Measurements from ENCODE around the gene PCBP1. TPM values are rescaled to one million over a fixed set of nuclear protein-coding genes. Genes with fewer than 3 reads are reported as not detected.

PCBP1 gene
- total RNA-seq, 6 donors from 2014 or later = 126 to 384 (median 236) TPM

DNA sequence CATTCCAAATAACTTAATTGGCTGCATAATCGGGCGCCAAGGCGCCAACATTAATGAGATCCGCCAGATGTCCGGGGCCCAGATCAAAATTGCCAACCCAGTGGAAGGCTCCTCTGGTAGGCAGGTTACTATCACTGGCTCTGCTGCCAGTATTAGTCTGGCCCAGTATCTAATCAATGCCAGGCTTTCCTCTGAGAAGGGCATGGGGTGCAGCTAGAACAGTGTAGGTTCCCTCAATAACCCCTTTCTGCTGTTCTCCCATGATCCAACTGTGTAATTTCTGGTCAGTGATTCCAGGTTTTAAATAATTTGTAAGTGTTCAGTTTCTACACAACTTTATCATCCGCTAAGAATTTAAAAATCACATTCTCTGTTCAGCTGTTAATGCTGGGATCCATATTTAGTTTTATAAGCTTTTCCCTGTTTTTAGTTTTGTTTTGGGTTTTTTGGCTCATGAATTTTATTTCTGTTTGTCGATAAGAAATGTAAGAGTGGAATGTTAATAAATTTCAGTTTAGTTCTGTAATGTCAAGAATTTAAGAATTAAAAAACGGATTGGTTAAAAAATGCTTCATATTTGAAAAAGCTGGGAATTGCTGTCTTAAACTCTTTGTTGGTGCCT is 1.4 kb downstream of the PCBP1 start:
- Histone ChIP-seq H3K27me3 (no peaks in the 10 kb centered on the region), H3K9me3 (no peaks in the 10 kb centered on the region), H3K36me3 (peaks cover 0 to 28% (median 0%) of the 10 kb centered on the region in 4 donors), H3K4me3 (peak overlapping the region; percentile 58 to 99 (median 88)), H3K4me1 (peaks cover 39 to 47% (median 41%) of the 10 kb centered on the region in 4 donors), H3K27ac (peak overlapping the region; percentile 97 to 100 (median 100))
- TF ChIP-seq CTCF (IDR thresholded peaks at IDR 0.05) = no peak
- no peak for TF ChIP-seq POLR2AphosphoS5 (IDR thresholded peaks at IDR 0.05)
- DNase-seq = no peak
- WGBS, 2 donors = 1% methylated on average over 8 of the region's 8 CpGs
- no peak for ATAC-seq (ENCODE audit: low FRiP score in 2 of 2)

DNA sequence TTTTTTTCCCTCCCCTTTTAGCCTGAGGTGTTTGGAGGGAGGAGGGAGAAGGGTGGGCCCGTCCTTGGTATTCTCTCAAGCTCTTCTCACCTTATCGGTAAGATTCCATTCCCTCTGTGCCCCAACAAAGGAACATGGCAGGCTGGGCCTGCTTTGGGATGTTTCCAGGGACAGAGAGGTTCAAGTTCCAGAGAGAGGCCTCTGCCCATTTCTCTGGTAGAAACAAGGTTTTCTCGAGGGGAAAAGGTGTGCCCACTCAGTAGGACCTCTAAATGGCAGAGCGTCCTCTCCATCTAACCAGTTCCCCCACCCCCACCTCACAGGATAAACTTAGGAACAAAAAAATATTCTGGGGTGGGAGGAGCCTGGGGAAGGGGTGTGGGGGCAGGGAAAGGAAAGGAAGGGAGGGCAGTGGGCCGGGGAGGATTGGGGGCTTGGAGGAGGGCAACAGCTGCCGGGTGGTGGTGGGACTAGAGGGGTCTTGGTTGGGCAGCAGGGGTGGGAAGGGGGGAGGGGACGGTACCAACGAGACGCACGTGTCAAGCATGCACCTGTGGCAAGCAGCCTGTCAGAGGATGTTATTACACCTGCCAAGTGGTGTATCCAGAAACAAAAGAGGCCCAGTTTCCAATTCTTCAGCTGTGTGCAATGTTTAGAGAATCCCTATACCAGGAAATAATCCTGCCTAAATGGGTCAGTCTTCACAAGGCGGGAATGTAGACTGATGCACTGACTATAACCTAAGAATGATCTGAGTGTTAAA is 2.1 kb downstream of the PCBP1 start:
- peaks cover 0 to 25% (median 0%) of the 10 kb centered on the region in 4 donors for H3K36me3 ChIP-seq
- H3K27me3 ChIP-seq = no peaks in the 10 kb centered on the region
- DNase-seq = no peak
- H3K9me3 ChIP-seq = no peaks in the 10 kb centered on the region
- H3K27ac ChIP-seq = peak overlapping the region; percentile 97 to 100 (median 100)
- peaks cover 37 to 47% (median 40%) of the 10 kb centered on the region in 4 donors for H3K4me1 ChIP-seq
- H3K4me3 ChIP-seq = peak overlapping the region; percentile 58 to 99 (median 88)
- TF ChIP-seq POLR2AphosphoS5 (IDR thresholded peaks at IDR 0.05) (peak; percentile 25 to 31), POLR2A (IDR thresholded peaks at IDR 0.05) (peak in 1 of 4 donors; percentile 44), EP300 (IDR thresholded peaks at IDR 0.05) (no peak)
- WGBS, 2 donors = 12 to 13% methylated on average over 11 of the region's 11 CpGs
- no peak for ATAC-seq (ENCODE audit: low FRiP score in 2 of 2)

GRCh38 chr2:70089983-70090525 is 2.8 kb downstream of the PCBP1 start:
- TF ChIP-seq EP300 (IDR thresholded peaks at IDR 0.05) (no peak), CTCF (IDR thresholded peaks at IDR 0.05) (no peak), POLR2AphosphoS5 (IDR thresholded peaks at IDR 0.05) (no peak), POLR2A (IDR thresholded peaks at IDR 0.05) (no peak)
- WGBS, 2 donors = 60% methylated on average over 6 of the region's 6 CpGs
- ATAC-seq (ENCODE audit: low FRiP score in 2 of 2) (no peak), DNase-seq (no peak)
- H3K27ac ChIP-seq = peak overlapping the region; percentile 97 to 100 (median 100)
- H3K4me3 ChIP-seq = peak overlapping the region in 3 of 4 donors; percentile 58 to 90 (median 85)
- peaks cover 37 to 48% (median 40%) of the 10 kb centered on the region in 4 donors for H3K4me1 ChIP-seq
- H3K9me3 ChIP-seq = no peaks in the 10 kb centered on the region
- H3K27me3 ChIP-seq = no peaks in the 10 kb centered on the region
- peaks cover 0 to 25% (median 0%) of the 10 kb centered on the region in 4 donors for H3K36me3 ChIP-seq

- Histone ChIP-seq H3K27ac (peak overlapping the region; percentile 97 to 100 (median 100)), H3K9me3 (no peaks in the 10 kb centered on the region), H3K4me1 (peaks cover 37 to 48% (median 39%) of the 10 kb centered on the region in 4 donors), H3K4me3 (no peak overlapping the region), H3K27me3 (no peaks in the 10 kb centered on the region), H3K36me3 (peaks cover 0 to 25% (median 0%) of the 10 kb centered on the region in 4 donors)
- TF ChIP-seq CTCF (IDR thresholded peaks at IDR 0.05) (no peak), EP300 (IDR thresholded peaks at IDR 0.05) (no peak), POLR2AphosphoS5 (IDR thresholded peaks at IDR 0.05) (no peak), POLR2A (IDR thresholded peaks at IDR 0.05) (no peak)
- WGBS, 2 donors = 93 to 95% methylated on average over 4 of the region's 4 CpGs
- DNase-seq (no peak), ATAC-seq (ENCODE audit: low FRiP score in 2 of 2) (no peak)
These were observed 3.5 kb downstream of the PCBP1 start for GRCh38 chr2:70090706-70091334.

DNA sequence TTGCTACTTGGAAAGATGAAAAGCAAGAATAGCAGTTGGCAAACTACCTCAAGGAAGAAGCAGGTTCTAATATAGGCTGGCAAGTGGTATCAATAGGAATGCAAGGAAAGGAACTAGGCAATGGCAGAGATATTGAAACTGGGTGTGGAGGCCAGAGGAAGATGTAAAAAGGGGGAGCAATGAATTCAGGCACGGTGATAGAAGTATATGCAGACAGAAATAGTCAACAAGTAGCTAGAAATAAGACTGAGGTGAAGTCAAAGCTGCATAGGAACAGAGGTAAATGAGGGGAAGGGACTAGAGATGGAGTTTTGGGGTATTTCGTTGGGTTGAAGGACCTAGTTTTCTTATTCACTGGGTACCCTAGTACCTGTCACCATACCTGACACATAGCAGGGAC is 4.1 kb downstream of the PCBP1 start:
- no peak for ATAC-seq (ENCODE audit: low FRiP score in 2 of 2)
- 62 to 81% methylated on average over 2 of the region's 2 CpGs for WGBS, 2 donors
- H3K4me1 ChIP-seq = peaks cover 39 to 50% (median 39%) of the 10 kb centered on the region in 4 donors

More for the DNA sequence above, 4.1 kb downstream of the PCBP1 start:
- Histone ChIP-seq H3K9me3 (no peaks in the 10 kb centered on the region), H3K27ac (peak overlapping the region in 2 of 4 donors; percentile 39 to 97), H3K36me3 (peaks cover 0 to 25% (median 0%) of the 10 kb centered on the region in 4 donors), H3K4me3 (no peak overlapping the region), H3K27me3 (no peaks in the 10 kb centered on the region)
- TF ChIP-seq POLR2A (IDR thresholded peaks at IDR 0.05) (no peak), POLR2AphosphoS5 (IDR thresholded peaks at IDR 0.05) (no peak), EP300 (IDR thresholded peaks at IDR 0.05) (no peak), CTCF (IDR thresholded peaks at IDR 0.05) (no peak)
- no peak for DNase-seq

Measured in upper lobe of left lung (tissue), 6 donors.